GM23338 (cell line): Measurements from ENCODE around the gene PLEKHA8. TPM values are rescaled to one million over a fixed set of nuclear protein-coding genes. Genes with fewer than 3 reads are reported as not detected.

Experiments
- ATAC-seq: fragments of 200-7000 bp; cut with Tn5 transposase; 3 replicates; pipeline ENCODE4 v1.9.1; 2020
- DNase-seq: peaks from one replicate; pipeline ENCODE4 v3.0.0-alpha.2; 2015; ENCODE audit warnings: low spot score
- H2AFZ ChIP-seq: fragments of 200-600 bp; sonication (generic); 2 replicates; pipeline ENCODE4 v1.8.0; 2016; ENCODE audit warnings: antibody characterized with exemption, mild to moderate bottlenecking, moderate library complexity
- H3F3A ChIP-seq: fragments of 200-600 bp; sonication (generic); replicated peaks from 2 replicates; pipeline ENCODE4 v1.8.0; 2017; ENCODE audit warnings: antibody characterized with exemption, mixed run types, low read depth
- H3K27ac ChIP-seq: fragments of 200-600 bp; sonication (generic); 2 replicates; pipeline ENCODE4 v1.6.1; 2016; ENCODE audit warnings: low read depth
- H3K27me3 ChIP-seq: fragments of 200-600 bp; sonication (generic); 2 replicates; pipeline ENCODE4 v1.8.0; 2016; ENCODE audit warnings: mild to moderate bottlenecking, mixed run types, moderate library complexity; ENCODE audit not compliant: insufficient read depth
- H3K36me3 ChIP-seq: fragments of 200-600 bp; sonication (generic); 2 replicates; pipeline ENCODE4 v1.8.0; 2016; ENCODE audit warnings: mild to moderate bottlenecking; ENCODE audit not compliant: insufficient read depth
- H3K4me1 ChIP-seq: fragments of 200-600 bp; sonication (generic); 2 replicates; pipeline ENCODE4 v1.8.0; 2016; ENCODE audit warnings: mild to moderate bottlenecking, moderate library complexity; ENCODE audit not compliant: insufficient read depth
- H3K4me2 ChIP-seq: fragments of 200-600 bp; sonication (generic); 2 replicates; pipeline ENCODE4 v1.7.1; 2017; ENCODE audit warnings: mixed run types
- H3K4me3 ChIP-seq: fragments of 200-600 bp; sonication (generic); 2 replicates; pipeline ENCODE4 v1.6.1; 2016; ENCODE audit warnings: mixed run types
- H3K79me2 ChIP-seq: fragments of 200-600 bp; sonication (generic); replicated peaks from 2 replicates; pipeline ENCODE4 v1.8.0; 2017; ENCODE audit warnings: mild to moderate bottlenecking; ENCODE audit not compliant: insufficient read depth
- H3K9me2 ChIP-seq: fragments of 200-600 bp; sonication (generic); 2 replicates; pipeline ENCODE4 v1.8.0; 2017; ENCODE audit not compliant: insufficient read depth
- H4K20me1 ChIP-seq: fragments of 200-600 bp; sonication (generic); replicated peaks from 2 replicates; pipeline ENCODE4 v1.8.0; 2017; ENCODE audit warnings: mild to moderate bottlenecking; ENCODE audit not compliant: insufficient read depth
- H3K27ac Mint-ChIP-seq: 2 replicates; pipeline ENCODE4 v1.8.0; 2020; ENCODE audit warnings: inconsistent platforms, mild to moderate bottlenecking, moderate library complexity, mixed read lengths
- H3K27me3 Mint-ChIP-seq: 3 replicates; pipeline ENCODE4 v1.8.0; 2022; ENCODE audit warnings: low read depth, mild to moderate bottlenecking, moderate library complexity, mixed read lengths, inconsistent platforms; ENCODE audit not compliant: insufficient read depth, poor library complexity
- H3K36me3 Mint-ChIP-seq: 3 replicates; pipeline ENCODE4 v1.8.0; 2021; ENCODE audit warnings: low read depth, mild to moderate bottlenecking, inconsistent platforms, moderate library complexity, mixed read lengths
- H3K4me1 Mint-ChIP-seq: 3 replicates; pipeline ENCODE4 v1.8.0; 2020; ENCODE audit warnings: mild to moderate bottlenecking, inconsistent platforms, mixed read lengths
- H3K4me3 Mint-ChIP-seq: 3 replicates; pipeline ENCODE4 v1.8.0; 2021; ENCODE audit warnings: moderate library complexity, mild to moderate bottlenecking, inconsistent platforms, mixed read lengths
- H3K9me3 Mint-ChIP-seq: 3 replicates; pipeline ENCODE4 v1.8.0; 2020; ENCODE audit warnings: moderate library complexity, mild to moderate bottlenecking, inconsistent platforms, mixed read lengths
- EZH2 ChIP-seq: fragments of 200-600 bp; sonication (generic); IDR thresholded peaks from one replicate; pipeline ENCODE4 v1.8.0; 2017; ENCODE audit warnings: antibody characterized with exemption, mild to moderate bottlenecking, low read depth; ENCODE audit not compliant: unreplicated experiment
- EZH2phosphoT487 ChIP-seq: fragments of 200-600 bp; sonication (generic); IDR thresholded peaks from one replicate; pipeline ENCODE4 v1.8.1; 2018; ENCODE audit warnings: antibody characterized with exemption; ENCODE audit not compliant: unreplicated experiment
- NANOG ChIP-seq: IDR thresholded peaks from 2 replicates; pipeline ENCODE4 v1.6.1; 2016; ENCODE audit warnings: antibody characterized with exemption, borderline replicate concordance
- POLR2AphosphoS5 ChIP-seq: IDR thresholded peaks from 2 replicates; pipeline ENCODE4 v1.6.1; 2016; ENCODE audit warnings: antibody characterized with exemption, low read depth
- STAT1 ChIP-seq: IDR thresholded peaks from one replicate; pipeline ENCODE4 v1.6.1; 2016; ENCODE audit warnings: antibody characterized with exemption; ENCODE audit not compliant: unreplicated experiment
- ZNF114 ChIP-seq: fragments of 250-450 bp; sonication (Bioruptor Pico); IDR thresholded peaks from 2 replicates; pipeline ENCODE4 v1.5.0; 2020; ENCODE audit warnings: mild to moderate bottlenecking, moderate library complexity
- ZNF331 ChIP-seq: fragments of 250-450 bp; sonication (Bioruptor Pico); IDR thresholded peaks from 2 replicates; pipeline ENCODE4 v1.5.0; 2020; ENCODE audit warnings: low read depth, mild to moderate bottlenecking, moderate library complexity
- polyA plus RNA-seq: library from polyadenylated mRNA; unstranded; fragments of >200 nt; fragmentation: Nextera tagmentation; extraction: Ambion mirVana; gene quantifications from 2 replicates; pipeline ENCODE4 v1.2.1, GENCODE V29; 2016
- total RNA-seq: library from RNA; depleted of rRNA; stranded (reverse); fragments of >200 nt; shearing (Covaris generic); gene quantifications from 2 replicates; pipeline ENCODE4 v1.2.3, GENCODE V29; 2014
- TF ChIP-seq, protein P1 (sequence below), 2 experiments: fragments of 200-600 bp in 1 of 2; sonication (generic) in 1 of 2; conservative IDR thresholded peaks; 2 replicates each; pipeline versions ENCODE4 v1.5.1 to v1.6.1; 2016 to 2017; ENCODE audit warnings: antibody characterized with exemption in 2 of 2, low read depth in 2 of 2, mild to moderate bottlenecking in 2 of 2, moderate library complexity in 1 of 2
- TF ChIP-seq, protein P2 (sequence below): IDR thresholded peaks from 2 replicates; pipeline ENCODE4 v1.6.1; 2016; ENCODE audit warnings: antibody characterized with exemption

PLEKHA8 gene
- total and polyA plus RNA-seq, 2 experiments from 2014 or later: 11.6 to 44.9 TPM

DNA sequence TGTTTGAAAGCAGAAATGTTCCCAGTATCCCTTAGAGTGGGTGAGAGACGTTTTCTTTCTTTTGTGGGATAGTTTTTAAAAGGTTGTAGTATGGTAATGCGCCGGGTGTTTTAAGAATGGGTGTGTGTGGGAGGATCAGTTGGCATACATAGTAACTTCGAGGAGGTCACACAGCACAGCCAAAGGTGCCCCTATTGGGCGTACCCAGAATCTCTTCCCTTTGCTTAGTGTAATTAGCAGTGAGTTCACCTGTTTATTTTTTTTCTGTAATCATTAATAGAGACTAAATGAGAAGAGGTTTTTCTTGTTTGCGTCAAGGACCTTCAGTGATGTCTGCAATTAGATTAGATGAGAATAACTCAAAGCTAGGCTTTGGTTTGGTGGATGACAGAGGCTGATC, 1.5 kb downstream of the PLEKHA8 start:
- peaks cover 18% of the 10 kb centered on the region for H3K4me1 Mint-ChIP-seq
- no peak for TF ChIP-seq ZNF331 (CRISPR knock-in tag)
- TF ChIP-seq, protein P1, sequence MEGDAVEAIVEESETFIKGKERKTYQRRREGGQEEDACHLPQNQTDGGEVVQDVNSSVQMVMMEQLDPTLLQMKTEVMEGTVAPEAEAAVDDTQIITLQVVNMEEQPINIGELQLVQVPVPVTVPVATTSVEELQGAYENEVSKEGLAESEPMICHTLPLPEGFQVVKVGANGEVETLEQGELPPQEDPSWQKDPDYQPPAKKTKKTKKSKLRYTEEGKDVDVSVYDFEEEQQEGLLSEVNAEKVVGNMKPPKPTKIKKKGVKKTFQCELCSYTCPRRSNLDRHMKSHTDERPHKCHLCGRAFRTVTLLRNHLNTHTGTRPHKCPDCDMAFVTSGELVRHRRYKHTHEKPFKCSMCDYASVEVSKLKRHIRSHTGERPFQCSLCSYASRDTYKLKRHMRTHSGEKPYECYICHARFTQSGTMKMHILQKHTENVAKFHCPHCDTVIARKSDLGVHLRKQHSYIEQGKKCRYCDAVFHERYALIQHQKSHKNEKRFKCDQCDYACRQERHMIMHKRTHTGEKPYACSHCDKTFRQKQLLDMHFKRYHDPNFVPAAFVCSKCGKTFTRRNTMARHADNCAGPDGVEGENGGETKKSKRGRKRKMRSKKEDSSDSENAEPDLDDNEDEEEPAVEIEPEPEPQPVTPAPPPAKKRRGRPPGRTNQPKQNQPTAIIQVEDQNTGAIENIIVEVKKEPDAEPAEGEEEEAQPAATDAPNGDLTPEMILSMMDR (conservative IDR thresholded peaks at IDR 0.05; ENCODE audit: low read depth in 2 of 2): peak in 1 of 2 experiments; percentile 19; a peak in 2 of 4 replicates
- ATAC-seq (no peak), DNase-seq (no peak)
- Histone ChIP-seq H3K4me3 (peak overlapping the region; percentile 57), H3K79me2 (peaks cover 71% of the 10 kb centered on the region), H3K27me3 (no peaks in the 10 kb centered on the region), H3F3A (no peaks in the 10 kb centered on the region), H2AFZ (no peak overlapping the region), H3K27ac (no peak overlapping the region), H4K20me1 (peaks cover 34% of the 10 kb centered on the region), H3K4me2 (peak overlapping the region; percentile 88), H3K9me2 (no peaks in the 10 kb centered on the region), H3K36me3 (no peaks in the 10 kb centered on the region), H3K4me1 (peaks cover 34% of the 10 kb centered on the region)
- no peaks in the 10 kb centered on the region for H3K9me3 Mint-ChIP-seq
- peaks cover 4% of the 10 kb centered on the region for H3K27me3 Mint-ChIP-seq
- no peak overlapping the region for H3K27ac Mint-ChIP-seq
- H3K36me3 Mint-ChIP-seq: no peaks in the 10 kb centered on the region
- no peak overlapping the region for H3K4me3 Mint-ChIP-seq

GRCh38 chr7:30032310-30033125, 4.3 kb downstream of the PLEKHA8 start:
- Histone ChIP-seq H2AFZ (no peak overlapping the region), H3K27me3 (no peaks in the 10 kb centered on the region), H4K20me1 (peaks cover 44% of the 10 kb centered on the region), H3K79me2 (peaks cover 84% of the 10 kb centered on the region), H3K4me1 (peaks cover 25% of the 10 kb centered on the region), H3F3A (no peaks in the 10 kb centered on the region), H3K4me2 (no peak overlapping the region), H3K27ac (no peak overlapping the region), H3K9me2 (no peaks in the 10 kb centered on the region), H3K4me3 (no peak overlapping the region), H3K36me3 (no peaks in the 10 kb centered on the region)
- Mint-ChIP-seq H3K27ac (no peak overlapping the region), H3K9me3 (no peaks in the 10 kb centered on the region), H3K4me1 (peaks cover 7% of the 10 kb centered on the region), H3K4me3 (no peak overlapping the region), H3K36me3 (no peaks in the 10 kb centered on the region), H3K27me3 (no peaks in the 10 kb centered on the region)
- no peak for ATAC-seq
- DNase-seq: no peak
- TF ChIP-seq STAT1 (no peak), EZH2phosphoT487 (no peak)

DNA sequence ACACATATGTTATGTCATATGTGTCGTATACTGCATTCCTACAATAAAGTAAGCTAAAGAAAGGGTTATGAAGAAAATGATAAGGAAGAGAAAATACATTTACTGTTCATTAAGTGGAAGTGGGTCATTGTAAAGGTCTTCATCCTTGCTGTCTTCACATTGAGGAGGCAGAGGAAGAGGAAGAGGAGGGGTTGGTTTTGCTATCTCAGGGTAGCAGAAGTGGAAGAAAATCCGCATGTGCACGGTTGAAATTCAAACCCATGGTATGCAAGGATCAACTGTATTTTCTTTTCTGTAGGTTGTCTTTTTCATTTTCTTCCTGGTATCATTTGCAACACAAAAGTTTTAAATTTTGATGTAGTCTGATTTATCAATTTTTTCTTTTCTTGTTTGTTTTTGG, 6.3 kb downstream of the PLEKHA8 start:
- Histone ChIP-seq H3K9me2 (no peaks in the 10 kb centered on the region), H3K27me3 (no peaks in the 10 kb centered on the region), H3K79me2 (peaks cover 99% of the 10 kb centered on the region), H3K27ac (no peak overlapping the region), H4K20me1 (peaks cover 44% of the 10 kb centered on the region), H3F3A (no peaks in the 10 kb centered on the region), H2AFZ (no peak overlapping the region), H3K4me1 (peaks cover 20% of the 10 kb centered on the region), H3K4me3 (no peak overlapping the region), H3K36me3 (no peaks in the 10 kb centered on the region), H3K4me2 (no peak overlapping the region)
- no peak for DNase-seq
- Mint-ChIP-seq H3K4me3 (no peak overlapping the region), H3K9me3 (no peaks in the 10 kb centered on the region), H3K27ac (no peak overlapping the region), H3K27me3 (no peaks in the 10 kb centered on the region), H3K4me1 (peaks cover 4% of the 10 kb centered on the region; the same call in 1 of the 3 replicates), H3K36me3 (no peaks in the 10 kb centered on the region)
- ATAC-seq: no peak
- TF ChIP-seq ZNF114 (CRISPR knock-in tag) (no peak), POLR2AphosphoS5 (no peak), ZNF331 (CRISPR knock-in tag) (no peak), EZH2phosphoT487 (no peak), EZH2 (no peak), NANOG (no peak)
- TF ChIP-seq, protein P1 (conservative IDR thresholded peaks at IDR 0.05; ENCODE audit: low read depth in 2 of 2): no peak
- TF ChIP-seq, protein P2, sequence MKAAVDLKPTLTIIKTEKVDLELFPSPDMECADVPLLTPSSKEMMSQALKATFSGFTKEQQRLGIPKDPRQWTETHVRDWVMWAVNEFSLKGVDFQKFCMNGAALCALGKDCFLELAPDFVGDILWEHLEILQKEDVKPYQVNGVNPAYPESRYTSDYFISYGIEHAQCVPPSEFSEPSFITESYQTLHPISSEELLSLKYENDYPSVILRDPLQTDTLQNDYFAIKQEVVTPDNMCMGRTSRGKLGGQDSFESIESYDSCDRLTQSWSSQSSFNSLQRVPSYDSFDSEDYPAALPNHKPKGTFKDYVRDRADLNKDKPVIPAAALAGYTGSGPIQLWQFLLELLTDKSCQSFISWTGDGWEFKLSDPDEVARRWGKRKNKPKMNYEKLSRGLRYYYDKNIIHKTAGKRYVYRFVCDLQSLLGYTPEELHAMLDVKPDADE: no peak
